Sigmoid colon (tissue), 4 donors: ENCODE results near the gene MARCO.

Experiments used
- EP300 ChIP-seq, 4 donors: sonication (generic); formaldehyde crosslinking; IDR thresholded peaks; one replicate each; pipeline ENCODE4 v1.6.1; 2017; ENCODE audit warnings: antibody characterized with exemption in 4 of 4
- POLR2A ChIP-seq, 2 donors: fragments of 450-650 bp; IDR thresholded peaks; one replicate each; pipeline ENCODE4 v1.6.1; 2016; ENCODE audit warnings: antibody characterized with exemption in 2 of 2, mild to moderate bottlenecking in 2 of 2, moderate library complexity in 2 of 2
- POLR2AphosphoS5 ChIP-seq, 4 donors: sonication (generic); formaldehyde crosslinking; IDR thresholded peaks; one replicate each; pipeline ENCODE4 v1.6.1; 2017; ENCODE audit warnings: antibody characterized with exemption in 4 of 4
- TF ChIP-seq, protein P1 (sequence below), 4 experiments: fragments of 450-650 bp in 3 of 4; fragments of 200-600 bp in 1 of 4; IDR thresholded peaks; one replicate each; pipeline ENCODE4 v1.5.1; 2016 to 2019; ENCODE audit warnings: antibody characterized with exemption in 4 of 4, mild to moderate bottlenecking in 3 of 4, moderate library complexity in 2 of 4

DNA sequence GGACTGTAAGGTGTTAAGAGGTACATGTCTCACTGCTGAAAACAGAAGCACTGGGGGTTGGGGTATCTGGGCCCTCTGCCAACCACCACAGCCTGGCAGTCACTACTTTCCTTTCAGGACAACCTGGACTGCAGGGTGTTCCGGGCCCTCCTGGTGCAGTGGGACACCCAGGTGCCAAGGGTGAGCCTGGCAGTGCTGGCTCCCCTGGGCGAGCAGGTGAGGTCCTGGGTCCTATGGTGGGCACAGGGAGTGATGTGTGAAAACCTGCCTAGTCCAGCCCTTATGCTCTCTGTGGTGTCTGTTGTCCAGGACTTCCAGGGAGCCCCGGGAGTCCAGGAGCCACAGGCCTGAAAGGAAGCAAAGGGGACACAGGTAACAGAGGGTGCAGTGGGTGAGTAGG, 40.0 kb downstream of the MARCO start:
- TF ChIP-seq POLR2A (IDR thresholded peaks at IDR 0.05), result no peak
- TF ChIP-seq, protein P1, sequence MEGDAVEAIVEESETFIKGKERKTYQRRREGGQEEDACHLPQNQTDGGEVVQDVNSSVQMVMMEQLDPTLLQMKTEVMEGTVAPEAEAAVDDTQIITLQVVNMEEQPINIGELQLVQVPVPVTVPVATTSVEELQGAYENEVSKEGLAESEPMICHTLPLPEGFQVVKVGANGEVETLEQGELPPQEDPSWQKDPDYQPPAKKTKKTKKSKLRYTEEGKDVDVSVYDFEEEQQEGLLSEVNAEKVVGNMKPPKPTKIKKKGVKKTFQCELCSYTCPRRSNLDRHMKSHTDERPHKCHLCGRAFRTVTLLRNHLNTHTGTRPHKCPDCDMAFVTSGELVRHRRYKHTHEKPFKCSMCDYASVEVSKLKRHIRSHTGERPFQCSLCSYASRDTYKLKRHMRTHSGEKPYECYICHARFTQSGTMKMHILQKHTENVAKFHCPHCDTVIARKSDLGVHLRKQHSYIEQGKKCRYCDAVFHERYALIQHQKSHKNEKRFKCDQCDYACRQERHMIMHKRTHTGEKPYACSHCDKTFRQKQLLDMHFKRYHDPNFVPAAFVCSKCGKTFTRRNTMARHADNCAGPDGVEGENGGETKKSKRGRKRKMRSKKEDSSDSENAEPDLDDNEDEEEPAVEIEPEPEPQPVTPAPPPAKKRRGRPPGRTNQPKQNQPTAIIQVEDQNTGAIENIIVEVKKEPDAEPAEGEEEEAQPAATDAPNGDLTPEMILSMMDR (IDR thresholded peaks at IDR 0.05), result no peak
- TF ChIP-seq POLR2AphosphoS5 (IDR thresholded peaks at IDR 0.05), result no peak
- TF ChIP-seq EP300 (IDR thresholded peaks at IDR 0.05), result no peak
